Activated CD4-positive, alpha-beta T cell treated with anti-CD3 and anti-CD28 coated beads, Interleukin-10, Interleukin-2, amounts not matched to agents 100 ng/mL and 50 ng/mL, durations not matched to agents 16 hours and 8 hours (primary cell): ENCODE measurements around the gene CIDEC.
"Not testable (repeated sequence)": the region's sequence is repeated elsewhere in the genome, so short reads cannot be mapped to it uniquely, and the experiment has no call there.

Experiments used
- DNase-seq: peaks from one replicate; pipeline ENCODE4 v3.0.0-alpha.2; 2020

The CIDEC gene

DNA sequence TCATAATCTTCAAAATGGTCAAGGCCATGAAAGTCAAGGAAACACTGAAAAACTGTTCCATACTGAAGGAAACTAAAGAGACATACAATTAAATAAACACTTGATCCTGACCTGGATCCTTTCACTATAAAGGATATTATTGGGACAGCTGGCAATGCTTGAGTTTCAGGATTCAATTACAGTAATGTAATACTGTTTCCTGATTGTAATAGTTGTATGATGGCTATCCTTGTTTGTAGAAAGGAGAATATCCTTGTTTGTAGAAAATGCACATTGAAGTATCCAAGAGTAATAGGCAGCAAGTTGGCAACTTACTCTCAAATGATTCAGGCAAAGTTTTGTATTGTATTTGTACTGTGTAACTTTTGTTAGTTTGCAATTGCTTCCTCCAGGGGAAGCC lies 4.6 kb downstream of the CIDEC start:
- DNase-seq: no peak

DNA sequence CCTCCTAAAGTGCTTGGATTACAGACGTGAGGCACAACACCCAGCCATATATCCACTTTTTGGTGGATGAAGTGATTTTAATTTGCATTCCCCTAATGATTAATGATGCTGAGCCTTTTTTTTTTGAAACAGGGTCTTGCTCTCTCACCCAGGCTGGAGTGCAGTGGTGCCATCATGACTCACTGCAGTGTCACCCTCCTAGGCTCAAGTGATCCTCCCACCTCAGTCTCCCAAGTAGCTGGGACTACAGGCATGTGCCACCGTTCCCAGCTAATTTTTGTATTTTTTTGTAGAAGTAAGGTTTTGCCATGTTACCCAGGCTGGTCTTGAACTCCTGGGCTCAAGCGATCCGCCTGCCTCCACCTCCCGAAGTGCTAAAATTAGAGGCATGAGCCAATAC lies 8.0 kb downstream of the CIDEC start:
- DNase-seq: not testable (repeated sequence)

DNA sequence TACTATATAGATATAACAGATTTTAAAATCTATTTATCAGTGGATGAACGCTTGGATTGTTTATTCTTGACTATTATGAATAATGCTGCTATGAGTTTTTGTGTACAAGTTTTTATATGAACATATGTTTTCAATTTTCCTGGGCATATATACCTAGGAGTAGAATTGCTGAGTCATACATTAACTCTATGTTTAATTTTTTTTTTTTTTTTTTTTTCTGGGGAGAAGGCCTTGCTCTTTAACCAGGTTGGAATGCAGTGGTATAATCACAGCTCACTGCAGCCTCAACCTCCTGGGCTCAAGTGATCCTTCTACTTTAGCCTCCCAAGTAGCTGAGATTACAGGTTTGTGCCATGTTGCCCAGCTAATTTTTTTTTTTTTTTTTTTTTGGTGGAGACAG lies 9.1 kb downstream of the CIDEC start:
- DNase-seq: no peak

DNA sequence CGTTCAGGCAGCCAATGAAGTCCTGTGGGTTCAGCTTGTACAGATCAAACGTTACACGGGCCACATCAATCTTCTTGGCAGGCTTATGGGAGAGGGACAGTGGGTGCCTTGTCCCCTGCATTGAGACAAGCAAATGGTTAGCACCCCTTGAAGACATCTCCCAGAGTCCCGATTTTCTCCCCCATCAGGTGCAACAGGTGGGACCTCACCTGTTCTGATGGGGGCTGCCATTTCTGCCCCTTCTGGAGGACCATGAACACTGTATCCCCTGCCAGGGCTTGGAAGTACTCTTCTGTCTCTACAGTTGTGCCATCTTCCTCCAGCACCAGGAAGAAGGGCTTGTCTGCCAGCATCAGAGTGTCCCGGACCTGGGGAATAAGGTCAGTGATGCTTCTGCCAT lies 10.1 kb downstream of the CIDEC start:
- DNase-seq: no peak

DNA sequence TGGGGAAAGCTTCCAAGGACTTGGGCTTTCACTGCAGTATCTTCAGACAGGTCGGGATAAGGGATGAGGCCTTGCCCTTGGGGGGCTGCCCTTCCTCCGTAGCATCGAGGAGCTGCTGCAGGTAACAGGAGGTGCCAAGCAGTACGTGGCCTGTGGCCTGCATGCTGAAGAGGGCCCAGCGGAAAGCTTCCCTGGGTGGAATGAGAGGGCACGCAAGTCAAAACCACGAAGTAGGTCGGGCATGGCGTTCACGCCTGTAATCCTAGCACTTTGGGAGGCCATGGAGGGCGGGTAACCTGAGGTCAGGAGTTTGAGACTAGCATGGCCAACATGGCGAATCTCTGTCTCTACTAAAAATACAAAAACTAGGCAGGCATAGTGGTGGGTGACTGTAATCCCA lies 12.9 kb downstream of the CIDEC start:
- DNase-seq: no peak

DNA sequence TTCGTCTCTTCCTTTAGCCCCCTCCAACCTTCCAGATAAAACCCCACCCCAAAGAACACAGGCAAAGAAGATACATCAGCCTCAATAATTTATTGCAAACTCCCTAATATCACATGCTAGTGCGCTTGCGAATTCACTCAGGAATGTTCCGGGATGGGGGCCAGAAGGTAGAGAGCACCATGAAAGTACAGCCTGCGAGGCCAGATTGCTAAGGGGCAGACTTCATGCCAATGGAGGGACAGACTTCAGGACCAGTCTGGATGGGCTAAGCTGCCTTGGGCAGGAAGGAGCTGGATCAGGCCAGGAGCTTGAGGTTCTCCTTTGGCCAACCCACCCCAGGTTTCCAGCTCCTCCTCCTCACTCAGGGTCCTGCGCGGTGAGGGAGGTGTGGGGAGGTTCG lies 13.4 kb downstream of the CIDEC start:
- no peak for DNase-seq

DNA sequence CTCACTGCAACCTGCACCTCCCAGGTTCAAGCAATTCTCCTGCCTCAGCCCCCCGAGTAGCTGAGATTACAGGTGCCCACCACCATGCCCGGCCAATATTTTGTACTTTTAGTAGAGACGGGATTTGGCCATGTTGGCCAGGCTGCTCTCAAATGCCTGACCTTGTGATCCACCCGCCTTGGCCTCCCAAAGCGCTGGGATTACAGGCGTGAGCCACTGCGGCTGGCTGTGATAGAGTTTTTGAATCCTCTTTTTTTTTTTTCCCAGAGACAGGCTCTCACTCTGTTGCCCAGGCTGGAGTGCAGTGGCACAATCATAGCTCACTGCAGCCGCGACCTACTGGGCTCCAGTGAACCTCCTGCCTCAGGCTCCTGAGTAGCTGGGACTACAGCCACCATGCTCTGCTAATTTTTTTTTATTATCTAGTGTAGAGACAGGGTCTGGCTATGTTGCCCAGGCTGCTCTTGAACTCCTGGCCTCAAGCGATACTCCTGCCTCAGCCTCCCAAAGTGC lies 14.9 kb downstream of the CIDEC start:
- not testable (repeated sequence) for DNase-seq

DNA sequence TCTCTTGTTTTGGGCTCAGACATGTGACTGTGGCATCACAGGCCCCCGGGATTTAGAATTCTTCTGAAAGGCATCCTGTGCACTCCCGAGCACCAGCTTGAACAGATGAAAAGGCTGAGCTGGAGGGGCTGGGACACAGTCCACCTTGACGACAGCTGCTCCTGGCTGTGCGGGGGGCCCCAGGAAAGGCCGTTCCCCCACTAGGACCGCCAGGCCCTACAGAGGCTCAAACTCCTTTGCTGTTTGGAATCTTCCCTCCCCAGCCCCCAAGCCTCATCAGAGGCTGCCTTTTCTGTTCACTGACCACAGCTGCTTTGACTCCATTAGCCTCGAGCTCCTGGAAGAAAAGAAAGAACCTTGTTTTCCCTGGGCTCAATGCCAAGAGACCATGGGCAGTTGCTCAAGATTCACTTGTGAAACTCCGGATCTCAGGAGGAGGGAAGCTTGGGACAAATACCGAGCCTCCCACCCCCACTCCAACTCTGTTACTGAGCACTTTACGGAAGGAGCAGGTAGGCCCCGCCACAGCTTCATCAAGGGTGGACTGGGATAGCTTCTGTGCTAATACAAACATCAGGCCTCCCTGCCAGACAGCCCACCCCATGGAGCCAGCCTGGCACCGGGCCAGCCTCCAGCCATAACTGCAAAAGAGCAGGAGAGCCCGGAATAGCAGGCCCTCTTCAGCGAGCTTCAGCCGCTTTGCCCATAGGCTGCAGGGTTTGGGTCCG lies 15.7 kb downstream of the CIDEC start:
- no peak for DNase-seq

DNA sequence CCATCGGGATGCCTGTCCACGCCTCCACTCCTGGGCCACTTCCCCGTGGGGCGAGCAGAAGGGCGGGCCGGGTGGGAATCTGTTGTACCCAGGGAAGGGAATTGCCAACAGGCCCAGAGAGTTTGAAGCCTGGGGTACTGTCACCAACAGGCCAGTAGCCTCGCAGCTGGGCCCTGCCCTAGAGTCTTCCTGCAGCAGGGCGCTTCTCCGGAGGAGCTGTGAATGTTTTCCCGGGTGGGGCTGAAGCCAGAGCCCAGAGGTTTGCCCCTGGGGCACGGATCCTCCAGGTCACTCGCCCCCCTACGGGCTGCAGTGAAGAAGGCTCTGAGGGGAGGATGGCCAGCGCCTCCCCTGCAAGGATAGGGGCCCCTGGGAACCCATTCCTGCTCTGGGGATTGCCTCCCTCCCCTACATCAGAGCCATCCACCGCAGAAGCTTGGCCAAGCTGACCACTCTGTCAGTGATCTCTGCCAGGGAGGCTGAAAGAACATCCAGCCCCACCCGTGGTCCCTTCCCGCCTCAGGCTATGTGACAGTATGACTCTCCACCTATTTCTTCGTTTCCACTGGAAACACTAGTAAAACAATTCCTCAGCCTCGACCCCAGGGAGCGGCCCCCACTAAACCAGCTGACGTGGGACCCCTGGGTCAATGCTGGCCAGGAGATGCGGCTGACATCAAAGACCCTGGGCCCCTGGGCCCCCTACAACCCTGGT lies 16.8 kb downstream of the CIDEC start:
- DNase-seq: no peak

DNA sequence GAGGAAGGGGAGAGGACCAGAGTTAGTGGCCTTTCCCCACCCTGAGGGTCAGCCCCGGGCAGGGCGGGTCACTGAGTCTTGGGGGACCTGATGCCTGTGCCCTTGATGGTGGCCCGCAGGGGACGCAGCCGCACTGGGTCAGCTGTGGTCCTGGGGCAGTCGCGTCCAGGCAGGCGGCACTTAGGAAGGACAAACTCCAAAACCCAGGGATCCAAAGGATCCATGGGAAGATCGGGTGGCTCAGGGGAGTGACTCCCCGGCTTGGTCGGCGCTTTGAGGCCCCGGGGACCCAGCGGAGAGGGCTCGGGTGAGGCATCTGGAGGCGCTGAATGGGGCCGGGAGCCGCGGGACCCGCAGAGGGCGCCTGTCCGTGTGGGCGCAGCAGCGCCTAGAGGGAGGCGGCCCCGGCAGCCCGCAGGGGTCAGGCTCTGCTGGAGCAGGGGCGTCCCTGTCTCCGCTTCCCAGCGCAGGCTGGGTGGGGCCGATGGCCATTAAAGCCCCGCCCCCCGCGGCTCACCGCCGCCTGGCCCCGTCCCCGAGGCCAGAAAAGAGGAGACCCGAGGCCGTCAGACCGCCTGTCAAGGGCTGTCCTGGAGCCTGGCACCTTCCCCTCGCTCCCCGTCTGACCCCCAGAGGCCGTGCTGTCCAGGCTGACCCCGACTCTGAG lies 17.5 kb downstream of the CIDEC start:
- DNase-seq: no peak

DNA sequence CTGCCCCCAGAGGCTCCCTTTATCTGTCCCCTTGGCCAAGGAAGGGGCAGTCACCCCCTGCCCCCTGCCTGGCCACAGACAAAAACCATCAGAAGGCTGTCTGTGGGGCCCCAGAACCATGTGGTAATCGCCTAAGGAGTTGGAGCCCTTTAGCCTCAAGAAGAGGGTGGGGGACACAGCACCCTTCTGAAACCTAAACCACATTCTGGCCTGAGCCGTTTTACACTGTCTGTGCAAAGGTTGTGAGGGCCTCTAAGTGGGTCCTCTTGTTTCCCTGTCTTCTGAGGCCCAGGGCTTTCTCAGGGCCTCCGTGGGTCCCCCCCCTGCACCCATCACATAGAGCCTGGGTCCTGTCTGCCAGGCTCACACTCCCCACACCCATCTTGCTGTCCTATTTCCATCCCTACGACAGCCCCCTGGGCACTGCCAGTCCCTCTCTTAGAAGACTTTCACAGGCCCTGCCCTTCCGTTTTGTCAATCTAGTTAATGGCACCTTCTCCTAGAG lies 18.4 kb downstream of the CIDEC start:
- DNase-seq: no peak

DNA sequence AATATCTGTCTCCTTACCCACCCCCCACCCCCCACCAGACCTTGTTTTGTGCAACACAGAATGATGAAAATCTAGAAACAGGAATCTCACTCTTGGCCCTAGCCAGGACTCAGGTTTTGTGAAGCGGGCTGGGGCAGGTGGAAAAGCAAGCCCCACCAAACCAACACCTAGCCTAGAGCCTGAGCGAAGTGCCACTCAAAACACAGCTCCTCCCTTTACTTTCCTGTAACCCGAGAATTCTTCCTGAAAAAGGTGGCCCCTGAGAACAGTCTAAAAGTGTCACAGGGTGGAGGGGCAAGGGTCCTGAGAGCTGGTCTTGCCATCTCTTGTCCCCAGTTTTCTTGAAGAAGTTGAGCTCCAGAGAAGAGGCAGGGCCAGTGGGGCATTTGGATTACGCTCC lies 18.9 kb downstream of the CIDEC start:
- DNase-seq: no peak

DNA sequence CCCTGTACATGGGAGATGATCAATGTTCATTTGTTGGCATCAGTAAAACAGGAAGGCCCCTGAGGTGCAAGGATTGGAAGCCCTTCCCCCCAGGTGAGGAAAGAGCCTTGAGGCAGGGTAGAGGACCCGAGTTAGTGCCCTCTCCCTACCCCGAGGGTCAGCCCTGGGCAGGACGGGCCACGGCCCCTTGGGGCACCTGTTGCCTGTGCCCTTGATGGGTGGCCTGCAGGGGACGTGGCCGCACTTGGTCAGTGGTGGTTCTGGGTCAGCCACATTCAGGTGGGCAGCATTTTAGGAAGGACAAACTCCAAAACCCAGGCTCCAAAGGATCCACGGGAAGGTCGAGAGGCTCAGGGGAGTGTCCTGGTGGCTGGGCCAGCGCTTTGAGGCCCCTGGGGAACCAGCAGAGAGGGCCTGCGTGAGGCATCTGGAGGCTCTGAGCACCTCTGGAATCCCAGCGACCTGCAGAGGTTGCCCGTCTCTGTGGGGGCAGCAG lies 20.5 kb downstream of the CIDEC start:
- DNase-seq: no peak

DNA sequence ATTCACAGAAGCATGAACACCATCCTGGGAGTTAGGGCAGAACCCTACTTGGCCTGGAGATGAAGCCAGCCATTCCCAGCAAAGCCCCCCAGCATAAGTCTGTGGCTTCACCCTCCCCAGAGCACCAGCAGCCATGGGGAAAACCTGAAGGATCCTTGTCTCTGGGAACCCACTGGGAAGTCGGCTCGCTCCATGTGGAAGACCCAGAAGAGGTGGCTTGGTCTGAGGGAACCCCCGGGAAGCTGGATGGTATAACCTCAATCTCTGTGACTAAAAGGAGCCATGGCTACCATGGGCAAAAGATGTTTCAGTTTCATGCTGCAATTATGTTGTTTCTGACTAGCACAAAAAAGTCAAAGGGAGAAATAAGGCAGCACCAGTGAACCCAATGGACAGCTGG lies 24.5 kb downstream of the CIDEC start:
- DNase-seq: no peak

DNA sequence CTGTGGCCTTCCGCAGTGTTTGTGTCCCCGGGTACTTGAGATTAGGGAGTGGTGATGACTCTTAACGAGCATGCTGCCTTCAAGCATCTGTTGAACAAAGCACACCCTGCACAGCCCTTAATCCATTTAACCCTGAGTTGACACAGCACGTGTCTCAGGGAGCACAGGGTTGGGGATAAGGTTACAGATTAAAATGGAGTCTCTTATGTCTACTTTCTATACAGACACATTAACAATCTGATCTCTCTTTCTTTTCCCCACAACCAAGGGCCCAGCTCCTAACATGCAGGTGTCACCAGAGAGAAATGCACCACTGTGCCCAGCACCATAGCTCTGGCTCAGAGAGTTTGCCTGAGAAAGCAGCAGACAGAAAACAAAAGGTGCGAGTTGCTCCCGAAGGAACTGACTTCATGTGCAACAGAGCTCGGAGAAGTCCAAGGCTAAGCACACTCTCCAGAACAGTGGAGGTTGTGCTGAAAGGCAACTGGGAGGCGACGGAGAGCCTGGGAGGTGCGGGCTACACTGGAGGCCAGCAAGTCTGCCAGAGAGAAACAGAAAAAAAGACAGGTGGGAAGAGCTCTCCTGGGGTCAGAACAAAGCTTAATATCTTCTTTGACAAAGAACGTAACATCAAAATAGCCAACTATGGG lies 25.6 kb downstream of the CIDEC start:
- DNase-seq: not testable (repeated sequence)

DNA sequence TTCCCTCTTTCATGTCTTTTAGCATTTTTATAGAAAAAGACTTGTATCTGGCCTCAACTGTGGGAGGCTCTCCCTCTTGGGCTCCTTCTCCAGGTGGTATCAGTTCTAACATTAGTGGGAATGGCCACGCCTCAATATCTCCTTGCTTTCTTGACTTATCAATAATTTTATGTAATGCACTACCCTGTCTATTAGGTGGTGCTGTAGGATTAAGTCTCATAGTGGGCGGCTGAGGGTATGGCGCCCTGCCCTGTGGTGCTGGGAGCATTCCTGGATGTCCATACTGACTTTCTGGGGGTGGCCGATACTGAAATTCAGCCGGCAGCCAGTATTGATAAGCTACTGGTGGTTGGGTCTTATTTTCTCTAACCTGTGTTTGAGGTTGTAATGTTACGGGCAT lies 27.5 kb downstream of the CIDEC start:
- DNase-seq: no peak

DNA sequence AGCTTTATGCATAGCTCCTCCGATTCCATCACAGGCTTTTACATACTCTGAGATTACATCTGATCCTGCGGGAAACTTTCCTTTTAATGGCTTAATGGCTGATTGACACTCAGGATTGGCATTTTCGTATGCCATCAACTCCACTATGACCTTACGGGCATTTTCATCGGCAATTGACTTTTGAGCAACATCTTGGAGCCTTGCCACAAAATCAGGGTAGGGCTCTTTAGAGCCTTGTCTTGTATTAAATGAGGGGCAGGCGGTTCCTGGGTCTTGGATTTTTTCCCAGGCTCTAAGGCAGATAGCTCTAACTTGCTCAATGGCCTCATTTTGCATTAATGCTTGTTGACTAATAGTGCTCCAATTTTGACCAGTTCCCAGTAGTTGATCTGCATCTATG lies 28.1 kb downstream of the CIDEC start:
- not testable (repeated sequence) for DNase-seq

DNA sequence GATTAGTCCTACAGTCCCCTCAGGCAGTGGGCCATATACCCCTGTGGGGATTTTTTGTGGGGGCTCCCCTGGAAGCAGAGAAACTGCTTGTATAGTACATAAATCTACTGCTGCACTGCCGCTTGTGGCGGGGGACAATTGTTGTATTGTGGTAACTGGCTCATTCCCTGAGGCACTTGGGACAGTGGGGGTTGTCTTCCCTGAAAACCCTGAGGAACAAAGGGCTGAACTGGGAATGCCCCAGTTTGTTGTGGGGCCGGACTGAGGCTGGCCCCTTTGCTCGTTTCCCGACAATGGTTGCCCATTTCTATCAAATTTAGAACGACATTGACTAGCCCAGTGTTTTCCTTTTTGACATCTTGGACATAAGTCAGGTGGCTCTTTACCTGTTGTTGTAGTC lies 28.7 kb downstream of the CIDEC start:
- not testable (repeated sequence) for DNase-seq

DNA sequence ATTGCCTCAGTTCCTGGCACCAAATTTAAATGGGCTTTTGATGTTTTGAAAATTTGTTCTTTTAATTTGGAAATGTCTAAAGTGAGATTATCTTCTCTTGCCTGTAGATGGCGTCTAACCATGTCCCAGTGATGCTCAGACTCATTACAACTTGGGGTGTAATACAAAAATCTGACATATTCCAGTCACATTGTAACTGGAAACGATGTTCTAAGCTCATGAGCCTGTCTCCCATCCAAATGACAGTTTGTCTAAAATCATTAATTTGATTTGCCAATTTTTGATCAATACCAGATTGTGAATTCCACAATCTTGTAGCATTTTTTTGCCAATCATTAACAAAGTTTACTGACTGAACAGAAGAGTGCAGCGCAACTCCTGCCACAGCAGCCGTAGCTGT lies 31.2 kb downstream of the CIDEC start:
- peak; percentile 55 for DNase-seq

DNA sequence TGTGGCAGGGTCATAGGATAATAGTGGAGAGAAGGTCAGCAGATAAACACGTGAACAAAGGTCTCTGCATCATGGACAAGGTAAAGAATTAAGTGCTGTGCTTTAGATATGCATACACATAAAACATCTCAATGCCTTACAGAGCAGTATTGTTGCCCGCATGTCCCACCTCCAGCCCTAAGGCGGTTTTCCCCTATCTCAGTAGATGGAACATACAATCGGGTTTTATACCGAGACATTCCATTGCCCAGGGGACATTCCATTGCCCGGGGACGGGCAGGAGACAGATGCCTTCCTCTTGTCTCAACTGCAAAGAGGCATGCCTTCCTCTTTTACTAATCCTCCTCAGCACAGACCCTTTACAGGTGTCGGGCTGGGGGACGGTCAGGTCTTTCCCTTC lies 32.2 kb downstream of the CIDEC start:
- not testable (repeated sequence) for DNase-seq

DNA sequence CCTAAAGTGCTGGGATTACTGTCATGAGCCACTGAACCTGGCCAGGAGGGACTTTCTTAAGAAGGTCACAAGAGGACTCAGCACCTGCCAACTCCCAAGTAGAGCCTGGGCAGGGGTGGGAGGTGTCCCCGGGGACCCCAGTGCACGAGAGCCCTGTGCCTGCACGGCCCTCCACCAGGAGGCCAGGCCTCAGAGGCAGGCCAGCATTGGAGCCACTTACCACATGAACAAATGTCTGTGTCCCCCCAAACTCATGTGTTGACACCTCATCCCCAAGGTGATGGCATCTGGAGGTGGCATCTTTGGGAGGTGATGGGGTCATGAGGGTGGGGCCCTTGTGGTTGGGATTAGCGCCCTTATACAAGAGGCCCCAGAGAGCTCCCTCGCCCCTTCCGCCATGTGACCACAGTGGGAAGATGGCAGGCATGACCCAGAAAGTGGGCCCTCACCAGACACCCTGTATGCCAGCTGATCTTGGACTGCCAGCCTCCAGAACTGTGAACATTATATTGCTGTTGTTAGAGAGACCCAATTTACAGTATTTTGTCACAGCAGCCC lies 33.0 kb downstream of the CIDEC start:
- DNase-seq: no peak

DNA sequence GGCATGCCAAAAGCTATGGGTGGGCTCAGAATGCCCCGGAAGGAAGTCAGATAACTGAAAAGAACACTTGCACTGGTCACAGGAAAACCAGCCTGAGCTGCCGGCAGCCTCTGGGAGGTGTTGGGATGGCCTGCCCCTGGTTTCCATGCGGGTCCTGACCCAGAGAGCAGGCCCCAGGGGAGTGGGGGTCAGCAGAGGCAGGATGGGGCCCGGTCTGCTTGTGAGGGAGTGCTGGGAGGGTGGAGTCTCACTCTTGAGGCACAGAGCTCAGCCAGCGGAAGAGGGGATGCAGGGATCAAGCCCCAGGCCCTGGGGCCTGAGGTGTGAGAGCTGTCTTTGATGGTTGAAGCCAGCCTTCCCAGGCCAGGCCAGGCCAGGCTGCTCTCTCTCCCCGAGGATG lies 33.8 kb downstream of the CIDEC start:
- no peak for DNase-seq
